Measurements from ENCODE around the gene UTP18.

GRCh38 chr17:51344532-51344931 is 84.2 kb downstream of the UTP18 start:
- TF ChIP-seq, protein P1, sequence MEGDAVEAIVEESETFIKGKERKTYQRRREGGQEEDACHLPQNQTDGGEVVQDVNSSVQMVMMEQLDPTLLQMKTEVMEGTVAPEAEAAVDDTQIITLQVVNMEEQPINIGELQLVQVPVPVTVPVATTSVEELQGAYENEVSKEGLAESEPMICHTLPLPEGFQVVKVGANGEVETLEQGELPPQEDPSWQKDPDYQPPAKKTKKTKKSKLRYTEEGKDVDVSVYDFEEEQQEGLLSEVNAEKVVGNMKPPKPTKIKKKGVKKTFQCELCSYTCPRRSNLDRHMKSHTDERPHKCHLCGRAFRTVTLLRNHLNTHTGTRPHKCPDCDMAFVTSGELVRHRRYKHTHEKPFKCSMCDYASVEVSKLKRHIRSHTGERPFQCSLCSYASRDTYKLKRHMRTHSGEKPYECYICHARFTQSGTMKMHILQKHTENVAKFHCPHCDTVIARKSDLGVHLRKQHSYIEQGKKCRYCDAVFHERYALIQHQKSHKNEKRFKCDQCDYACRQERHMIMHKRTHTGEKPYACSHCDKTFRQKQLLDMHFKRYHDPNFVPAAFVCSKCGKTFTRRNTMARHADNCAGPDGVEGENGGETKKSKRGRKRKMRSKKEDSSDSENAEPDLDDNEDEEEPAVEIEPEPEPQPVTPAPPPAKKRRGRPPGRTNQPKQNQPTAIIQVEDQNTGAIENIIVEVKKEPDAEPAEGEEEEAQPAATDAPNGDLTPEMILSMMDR (IDR thresholded peaks at IDR 0.05): no peak
- no peak for TF ChIP-seq EZH2 (IDR thresholded peaks at IDR 0.05; ENCODE audit: borderline replicate concordance, insufficient read depth, low read depth, low read length, poor library complexity, severe bottlenecking)
